Tongue (tissue), 2 donors: Measurements from ENCODE around the gene TBC1D17. TPM values are rescaled to one million over a fixed set of nuclear protein-coding genes. Genes with fewer than 3 reads are reported as not detected.

Experiments used
- DNase-seq: peaks from one replicate; pipeline ENCODE4 v3.0.0-alpha.2; 2015
- total RNA-seq: library from RNA; depleted of rRNA; stranded (reverse); fragments of >200 nt; gene quantifications from one replicate; pipeline ENCODE4 v1.2.3, GENCODE V29; 2014

The TBC1D17 gene
- total RNA-seq, 1 donor from 2014 or later: 11.9 TPM

DNA sequence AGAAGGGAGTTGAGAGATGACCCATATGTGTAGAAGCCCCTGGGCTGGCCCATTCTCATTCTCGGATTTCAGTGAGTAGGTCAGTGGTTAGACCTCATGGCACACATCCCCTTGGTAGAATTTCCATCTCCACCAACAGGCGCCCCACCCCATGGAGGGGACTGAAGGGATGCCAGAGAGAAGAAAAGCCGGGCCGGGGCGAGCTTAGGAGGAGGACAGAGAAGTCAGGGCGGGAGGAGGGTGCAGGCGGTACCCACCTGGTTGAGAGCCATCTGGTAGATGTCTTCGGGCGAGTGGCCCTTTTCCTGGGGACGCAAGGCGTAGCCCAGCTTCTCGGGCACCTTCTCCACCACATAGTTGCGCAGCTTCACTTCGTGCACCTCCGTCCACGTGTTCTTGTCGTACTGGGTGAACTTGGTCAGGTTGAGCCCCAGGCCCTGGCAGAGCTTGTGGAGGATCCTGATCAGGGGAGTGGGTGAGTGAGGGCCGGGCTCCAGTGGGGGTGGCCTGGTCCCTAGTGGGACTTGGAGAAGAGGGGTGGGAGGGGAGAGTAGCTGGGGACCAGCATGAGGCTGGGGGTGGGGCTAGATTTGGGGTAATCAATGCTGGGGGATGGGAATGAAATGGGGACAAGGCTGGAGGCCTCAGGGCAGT lies 16.6 kb downstream of the TBC1D17 start:
- DNase-seq: no peak

DNA sequence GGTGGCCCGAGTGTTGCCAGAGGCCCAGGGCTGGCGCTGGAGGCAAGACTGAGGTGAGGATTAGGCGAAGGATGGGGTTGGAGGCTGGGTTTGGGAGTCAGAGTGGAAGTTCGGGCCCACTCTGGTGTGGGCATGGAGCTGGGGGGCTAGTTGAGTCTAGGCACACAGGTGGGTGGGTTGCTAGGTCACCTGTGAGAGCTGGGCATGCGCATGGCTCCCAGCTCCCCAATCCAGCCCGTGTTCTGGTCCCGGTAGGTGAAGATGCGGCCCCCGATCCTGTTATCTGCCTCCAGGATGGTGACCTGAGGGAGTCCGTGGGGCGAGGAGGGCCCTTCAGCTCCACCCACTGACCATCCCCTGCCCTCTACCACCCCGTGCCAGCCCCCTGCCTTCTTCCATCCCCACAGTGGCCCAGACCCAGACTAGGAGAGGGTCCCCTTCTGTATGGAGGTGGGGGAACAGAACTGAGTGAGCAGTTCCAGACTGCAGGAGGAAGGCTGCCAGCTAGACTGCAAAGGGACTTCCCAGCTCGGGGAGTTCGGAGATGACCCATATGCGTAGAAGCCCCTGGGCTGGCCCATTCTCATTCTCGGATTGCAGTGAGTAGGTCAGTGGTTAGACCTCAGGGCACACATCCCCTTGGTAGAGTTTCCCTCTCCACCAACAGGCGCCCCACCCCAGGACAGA lies 17.5 kb downstream of the TBC1D17 start:
- DNase-seq: no peak

DNA sequence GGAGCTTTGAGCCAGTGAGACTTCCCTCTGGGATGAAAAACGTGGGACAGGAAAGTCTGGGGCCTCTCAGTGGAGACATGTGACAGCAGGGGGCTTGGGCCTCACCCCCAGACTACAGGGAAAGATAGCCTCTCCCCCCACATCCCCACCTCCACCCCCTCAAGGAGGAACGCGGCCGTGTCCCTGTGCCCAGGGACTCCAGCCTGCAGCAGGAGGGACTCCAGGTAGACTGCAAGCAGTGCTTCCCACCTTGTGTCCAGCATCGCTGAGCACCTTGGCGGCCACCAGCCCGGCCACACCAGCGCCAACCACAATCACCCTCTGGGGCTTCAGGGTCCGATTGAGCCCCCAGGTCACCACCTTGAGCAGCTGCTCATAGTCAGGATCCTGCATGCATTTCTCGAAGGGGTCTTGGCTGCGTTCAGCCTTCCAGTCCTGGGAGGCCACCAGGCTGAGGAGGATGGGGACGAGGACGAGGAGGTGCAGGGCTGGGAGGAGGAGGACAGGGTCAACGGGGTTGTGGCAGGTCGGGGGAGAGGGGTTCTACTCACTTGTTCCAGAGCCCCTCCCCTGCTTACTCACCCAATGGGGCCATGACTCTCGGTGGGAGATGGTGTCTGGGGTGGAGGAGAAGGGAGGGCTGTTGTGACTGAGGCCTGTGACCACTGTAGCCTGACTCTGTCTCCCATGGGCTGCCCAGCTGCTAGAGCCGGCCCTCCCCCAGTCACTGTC lies 18.2 kb downstream of the TBC1D17 start:
- no peak for DNase-seq

DNA sequence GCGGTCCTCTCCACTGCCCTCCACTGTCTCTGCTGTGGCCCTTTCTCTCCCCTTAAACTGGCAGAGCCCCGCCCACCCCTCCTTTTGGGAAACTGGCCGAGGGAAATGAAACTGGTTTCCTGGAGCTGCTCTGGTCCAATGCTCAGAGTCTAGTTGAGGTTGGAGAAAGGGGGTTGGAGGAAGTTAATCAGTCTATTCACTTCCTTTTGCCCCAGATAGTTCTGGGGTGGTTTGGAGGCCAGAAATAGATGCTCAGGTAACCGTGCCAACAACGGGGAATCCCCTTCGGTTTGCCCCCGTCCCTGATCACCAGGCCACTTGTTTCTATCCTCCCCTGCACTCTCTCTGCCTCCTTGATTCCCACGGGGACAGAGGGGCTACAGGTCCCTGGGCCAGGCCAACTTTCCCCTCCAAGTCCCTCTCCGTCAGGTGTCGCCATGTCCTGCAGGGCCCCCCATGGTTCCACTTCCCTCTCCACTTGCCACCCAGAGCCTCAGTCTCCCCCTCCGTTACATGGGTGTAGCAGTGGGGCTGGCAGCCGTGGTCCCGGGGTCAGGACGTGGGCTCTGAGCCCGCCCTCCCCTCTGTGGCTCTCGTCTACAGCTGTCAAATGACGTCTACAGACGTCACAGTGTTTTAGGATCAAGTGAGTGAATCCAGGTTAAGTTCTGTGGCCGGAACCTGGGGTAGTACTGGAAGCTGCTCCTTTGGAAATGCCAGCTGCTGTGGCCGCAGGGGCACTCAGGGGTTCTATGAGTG lies 19.5 kb downstream of the TBC1D17 start, which contains the start of gene IL4I1:
IL4I1 (minus strand) TSS at position 25 of the 759 bp plus-strand sequence. CDS start 727 bp downstream, outside the sequence.
- DNase-seq: no peak

DNA sequence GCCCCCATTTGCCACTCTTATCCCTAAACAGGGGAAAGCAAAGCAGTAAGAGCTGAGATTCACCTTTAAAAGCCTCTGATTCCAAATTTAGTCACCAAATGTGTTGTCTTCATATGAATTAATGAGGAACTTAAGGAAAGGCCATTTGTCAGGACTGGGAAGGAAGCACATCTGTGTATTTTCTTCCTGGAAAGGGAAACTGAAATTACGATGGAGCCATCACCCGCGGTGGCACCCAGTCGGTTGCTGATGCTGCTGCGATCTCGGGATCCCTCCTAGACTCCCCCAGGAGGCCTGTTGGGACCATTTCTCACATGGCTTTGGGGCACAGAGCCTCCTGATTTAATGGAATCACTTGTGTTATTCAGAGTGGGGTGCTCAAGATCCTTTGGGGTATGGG lies 26.6 kb downstream of the TBC1D17 start:
- DNase-seq: no peak

DNA sequence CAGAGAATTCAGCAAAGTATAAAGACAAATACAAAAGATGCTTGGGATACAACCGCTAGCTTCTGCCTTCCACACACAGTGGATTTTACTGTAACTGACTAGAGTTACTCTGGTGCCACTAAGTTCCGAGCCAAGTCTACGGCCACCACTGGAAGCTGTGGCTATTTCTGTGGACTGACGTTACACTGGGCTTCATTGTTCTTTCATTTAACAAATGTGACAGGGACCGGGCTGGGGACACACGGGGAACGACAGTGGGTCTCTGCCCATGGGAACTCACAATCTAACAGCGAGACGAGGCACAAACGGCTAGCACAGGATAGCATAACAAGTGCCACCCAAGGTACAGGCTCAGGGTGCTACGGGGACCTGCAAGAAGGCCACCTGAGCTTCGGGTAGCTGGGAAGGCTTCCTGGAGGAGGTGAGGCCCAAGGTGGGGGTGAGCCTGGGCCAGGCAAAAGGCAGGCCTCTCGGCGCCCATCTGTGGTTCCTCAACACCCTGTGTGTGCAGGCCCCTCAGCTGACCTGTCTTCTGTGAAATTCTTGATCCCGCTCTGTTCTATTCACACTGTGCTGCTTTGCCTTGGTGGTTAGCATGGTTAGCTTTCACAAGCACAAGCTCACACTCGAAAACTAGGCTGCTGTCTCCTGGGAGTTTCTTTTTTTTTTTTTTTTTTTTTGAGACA lies 29.5 kb downstream of the TBC1D17 start:
- DNase-seq: no peak

DNA sequence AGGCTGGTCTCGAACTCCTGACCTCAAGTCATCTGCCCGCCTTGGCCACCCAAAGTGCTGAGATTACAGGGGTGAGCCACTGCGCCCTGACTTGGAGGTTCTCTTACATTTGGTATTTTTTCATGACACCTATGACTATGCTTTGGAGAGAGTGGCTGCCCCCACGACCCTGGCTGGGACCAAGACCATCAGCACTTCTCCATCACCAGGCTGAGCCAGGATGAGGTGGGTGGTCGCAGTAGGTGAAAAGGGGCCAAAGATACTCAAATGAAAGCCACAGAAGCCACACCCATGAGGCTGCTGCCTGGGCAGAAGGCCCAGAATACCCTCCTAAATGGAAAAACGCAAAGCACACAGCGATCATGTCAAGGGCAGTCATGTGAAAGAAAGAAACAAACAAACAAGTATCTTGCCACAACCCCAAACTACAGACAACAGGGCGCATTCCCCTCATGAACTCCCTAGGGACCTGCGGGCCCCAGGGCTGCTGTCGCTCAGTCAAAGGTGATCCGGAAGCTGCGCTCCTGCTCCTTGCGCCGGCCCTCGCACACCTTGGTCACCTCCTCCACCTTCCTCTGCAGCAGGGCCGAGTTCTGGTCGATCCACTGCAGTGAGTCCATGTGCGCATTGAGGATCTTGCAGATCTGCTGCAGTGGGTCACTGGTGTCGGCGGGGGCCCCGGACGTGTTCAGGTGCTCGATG lies 30.4 kb downstream of the TBC1D17 start:
- no peak for DNase-seq

DNA sequence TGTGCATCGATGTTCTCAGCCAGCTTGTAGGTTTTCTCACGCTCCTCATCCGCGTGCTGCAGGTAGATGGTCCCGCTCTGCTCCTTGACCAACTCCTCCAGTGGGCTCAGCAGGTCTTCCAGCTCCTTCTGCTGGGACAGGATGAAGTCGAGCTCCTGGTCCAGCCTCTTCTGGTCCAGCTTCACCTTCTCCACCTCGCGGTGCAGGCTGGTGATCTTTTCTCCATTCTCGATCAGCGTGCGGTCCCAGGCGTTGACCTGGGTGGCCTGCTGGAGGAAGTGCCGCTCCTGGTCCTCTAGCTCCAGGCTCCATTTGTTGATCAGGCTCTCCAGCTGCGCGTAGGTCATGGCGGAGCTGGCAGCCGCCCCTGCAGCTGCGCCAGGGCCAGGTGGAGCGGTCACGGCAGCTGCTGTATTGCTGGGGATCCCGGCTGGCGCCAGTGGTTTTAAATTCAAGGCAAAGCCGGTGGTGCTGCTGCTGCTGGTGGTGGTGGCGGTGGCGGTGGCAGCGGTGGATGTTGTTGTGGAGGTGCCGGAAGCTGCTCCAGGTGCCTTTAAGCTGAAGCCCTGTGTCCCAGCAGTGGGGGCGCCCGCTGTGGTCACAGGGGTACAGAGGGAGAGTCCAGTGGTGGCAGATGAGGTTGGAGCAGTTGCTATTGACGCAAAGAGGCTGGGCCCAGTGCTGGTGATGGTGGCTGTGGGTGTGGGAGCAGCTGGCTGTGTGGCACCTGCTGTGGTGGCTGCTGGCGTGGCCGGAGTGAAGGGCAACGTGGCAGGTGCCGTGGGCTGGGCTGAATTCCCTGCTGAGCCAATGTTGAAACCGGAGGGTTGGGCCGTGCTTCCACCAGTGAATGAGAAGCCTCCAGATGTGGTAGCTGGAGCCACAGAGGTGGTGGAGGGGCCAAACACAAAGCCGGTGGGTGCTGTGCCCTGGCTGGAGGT lies 31.2 kb downstream of the TBC1D17 start:
- DNase-seq: no peak

DNA sequence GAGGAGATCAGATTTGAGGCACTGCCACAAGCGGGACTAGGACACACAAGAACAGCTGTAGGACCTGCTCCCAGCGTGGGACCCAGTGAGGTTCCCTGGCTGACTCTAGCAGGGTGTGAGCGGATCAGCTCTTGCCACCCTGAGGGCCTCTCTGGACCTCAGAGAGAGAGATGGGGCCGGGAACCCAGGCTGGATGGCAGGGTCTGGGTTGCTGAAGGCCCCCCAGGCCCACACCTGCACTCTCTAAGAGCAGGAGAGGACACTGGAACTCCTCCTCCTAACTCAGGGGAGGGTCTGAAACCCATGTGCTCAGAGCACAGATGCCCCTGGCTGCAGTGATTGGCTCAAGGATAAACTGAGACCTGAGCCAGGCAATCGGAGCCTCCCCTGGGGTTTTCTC lies 32.7 kb downstream of the TBC1D17 start:
- DNase-seq: no peak

DNA sequence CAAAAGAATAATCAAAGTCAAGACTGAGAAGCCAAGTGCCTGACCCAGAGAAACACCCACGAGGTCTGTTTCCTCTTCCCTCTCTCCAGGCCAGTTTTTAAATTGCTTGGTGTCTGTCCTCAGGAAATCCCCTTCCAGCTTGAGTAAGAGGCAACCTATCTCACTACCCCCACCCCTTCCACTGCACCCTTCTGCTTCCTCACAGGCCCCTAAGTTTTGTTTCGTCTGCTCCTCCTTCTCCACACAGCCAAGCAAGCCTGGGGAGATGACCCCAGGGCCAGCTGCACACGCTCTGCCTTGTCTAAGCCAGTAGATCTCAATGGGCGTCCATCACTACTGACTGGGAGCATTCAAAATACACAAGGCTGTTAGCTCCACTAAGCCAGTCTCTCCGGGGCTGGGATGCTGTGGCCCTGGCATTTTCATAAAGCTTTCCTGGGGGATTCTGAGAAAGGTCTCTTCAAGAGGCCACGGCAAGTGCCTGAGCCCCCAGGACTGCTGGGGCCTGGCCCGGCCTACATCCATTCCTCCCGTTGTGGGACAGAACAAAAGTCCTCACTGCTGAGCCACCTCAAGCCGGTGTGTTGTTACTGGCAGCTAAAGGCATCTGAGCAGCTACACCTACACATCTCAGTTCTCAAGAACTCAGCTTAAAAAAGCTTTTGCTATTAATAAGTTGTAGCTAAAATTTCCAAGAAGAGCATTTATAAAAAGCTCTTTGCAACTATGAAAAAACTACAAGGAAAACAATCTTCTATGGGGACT lies 34.1 kb downstream of the TBC1D17 start:
- DNase-seq: no peak

DNA sequence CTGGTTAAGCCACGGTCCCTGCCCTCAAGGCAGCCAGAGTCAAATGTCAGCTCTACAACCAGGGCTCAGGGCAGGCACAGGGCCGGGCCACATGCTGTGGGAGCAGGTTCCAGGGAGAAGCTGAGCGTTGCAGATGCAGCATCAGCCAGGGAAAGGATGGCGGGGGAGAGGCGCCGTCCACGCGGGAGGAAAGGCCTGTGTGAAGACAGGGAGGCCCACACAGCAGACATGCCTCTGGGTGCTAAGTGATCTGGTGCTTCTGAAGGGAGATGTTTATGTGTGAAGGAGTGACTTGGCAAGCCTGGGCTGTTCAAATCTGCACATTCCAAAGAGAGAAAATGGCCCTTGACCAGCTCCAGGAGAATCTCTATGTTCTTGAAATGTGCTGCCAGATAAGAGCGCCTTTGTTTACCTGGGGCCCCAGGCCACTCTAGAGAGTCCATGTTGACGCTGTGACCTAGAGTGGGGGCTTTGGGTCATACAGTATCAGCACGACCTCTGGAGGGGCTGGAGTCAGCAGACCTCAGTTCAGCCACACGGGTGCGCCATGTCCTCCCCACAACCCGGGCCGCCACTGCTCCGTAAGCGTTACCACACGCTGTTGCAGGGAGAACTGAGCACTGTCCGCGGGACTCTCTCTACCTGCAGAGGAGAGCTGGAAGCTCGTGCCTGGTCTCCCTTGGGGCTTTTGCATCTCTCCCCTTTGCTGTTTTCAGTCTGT lies 35.6 kb downstream of the TBC1D17 start:
- DNase-seq: no peak

DNA sequence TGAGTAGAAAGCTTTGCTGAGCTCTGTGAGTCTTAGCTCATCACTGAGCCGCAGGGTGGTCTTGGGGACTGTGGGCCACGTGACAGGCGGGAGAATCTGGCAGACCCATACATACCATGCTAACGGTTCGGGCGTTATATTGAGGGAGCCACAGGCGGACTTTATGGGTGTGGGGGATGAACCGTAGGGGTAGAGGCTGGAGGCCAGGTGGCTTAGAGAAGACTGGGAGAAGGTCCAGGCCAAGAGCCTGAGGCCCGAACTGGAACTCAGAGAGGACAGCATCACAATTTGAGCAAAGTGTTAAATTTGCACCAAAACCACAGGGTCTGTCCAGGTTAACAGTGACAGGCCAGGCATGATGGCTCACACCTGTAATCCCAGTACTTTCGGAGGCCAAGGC lies 36.2 kb downstream of the TBC1D17 start:
- no peak for DNase-seq

DNA sequence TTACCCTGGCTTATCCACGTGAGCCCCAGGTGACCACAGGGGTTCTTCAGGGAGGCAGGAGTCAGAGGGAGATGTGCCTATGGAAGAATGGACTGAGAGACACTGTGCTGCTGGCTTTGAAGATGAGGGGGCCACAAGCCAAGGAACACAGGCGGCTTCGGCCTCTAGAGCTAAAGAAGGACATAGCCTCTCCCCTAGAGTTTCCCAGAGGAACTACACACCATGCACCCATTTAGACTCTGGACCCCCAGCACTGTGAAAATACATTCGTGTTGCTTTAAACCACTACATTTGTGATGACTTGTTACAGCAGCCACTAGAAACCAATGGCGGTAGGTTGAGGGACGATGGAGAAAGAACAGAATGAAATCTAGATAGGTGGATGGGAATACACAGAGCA lies 37.8 kb downstream of the TBC1D17 start:
- no peak for DNase-seq

DNA sequence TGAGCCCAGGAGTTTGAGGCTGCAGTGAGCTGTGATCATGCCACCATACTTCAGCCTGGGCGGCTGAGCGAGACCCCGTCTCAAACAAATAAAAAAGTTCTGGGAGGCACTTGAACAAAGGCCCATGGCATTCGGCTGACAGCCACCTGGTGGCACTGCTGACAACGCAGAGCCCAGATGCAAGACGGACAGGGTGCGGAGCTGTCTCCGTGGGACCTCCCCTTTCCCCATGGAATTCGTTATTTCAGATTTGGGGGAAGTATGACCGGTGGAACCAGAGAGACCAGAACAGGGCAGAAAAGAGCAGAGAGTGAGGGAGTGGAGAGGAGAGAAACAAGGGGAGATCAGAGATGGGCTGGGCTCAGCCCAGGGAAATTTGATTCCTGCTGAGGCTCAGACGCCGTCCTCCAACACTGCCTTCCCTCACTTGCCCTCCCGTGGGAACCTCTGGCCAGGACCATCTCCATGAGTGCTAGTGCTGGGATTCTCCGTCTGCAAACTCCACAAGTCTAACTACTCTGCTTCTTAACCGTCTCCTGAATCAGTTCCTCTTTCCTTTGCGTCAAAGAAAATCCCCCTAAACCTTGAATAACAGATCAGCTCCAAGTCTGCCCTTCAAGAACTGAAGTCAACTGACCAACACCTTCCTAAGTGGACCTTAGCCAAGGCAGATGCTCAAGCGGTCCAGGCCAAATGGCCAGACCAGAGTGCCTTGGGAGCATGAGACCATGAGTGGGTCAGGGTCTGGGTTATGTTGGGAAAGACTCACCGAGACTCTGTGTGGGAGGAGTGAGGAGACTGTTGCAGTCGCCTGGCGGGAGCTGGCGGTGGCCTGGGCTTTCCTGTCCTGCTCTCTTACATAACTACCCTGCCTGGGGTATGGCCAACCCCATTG lies 39.6 kb downstream of the TBC1D17 start:
- DNase-seq: no peak

DNA sequence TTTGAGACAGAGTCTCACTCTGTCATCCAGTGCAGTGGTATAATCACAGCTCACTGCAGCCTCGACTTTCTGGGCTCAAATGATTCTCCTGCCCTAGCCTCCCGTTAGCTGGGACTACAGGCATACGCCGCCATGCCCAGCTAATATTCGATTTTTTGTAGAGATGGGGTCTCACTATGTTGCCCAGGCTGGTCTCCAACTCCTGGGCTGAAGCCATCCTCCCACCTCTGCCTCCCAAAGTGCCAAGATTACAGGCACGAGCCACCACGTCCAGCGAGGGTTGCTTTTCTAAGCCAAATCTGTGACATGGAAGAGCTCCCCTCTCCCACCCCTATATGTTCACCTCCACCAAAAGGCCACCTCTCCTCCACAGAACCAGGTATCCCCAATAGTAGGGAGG lies 40.6 kb downstream of the TBC1D17 start:
- DNase-seq: no peak

DNA sequence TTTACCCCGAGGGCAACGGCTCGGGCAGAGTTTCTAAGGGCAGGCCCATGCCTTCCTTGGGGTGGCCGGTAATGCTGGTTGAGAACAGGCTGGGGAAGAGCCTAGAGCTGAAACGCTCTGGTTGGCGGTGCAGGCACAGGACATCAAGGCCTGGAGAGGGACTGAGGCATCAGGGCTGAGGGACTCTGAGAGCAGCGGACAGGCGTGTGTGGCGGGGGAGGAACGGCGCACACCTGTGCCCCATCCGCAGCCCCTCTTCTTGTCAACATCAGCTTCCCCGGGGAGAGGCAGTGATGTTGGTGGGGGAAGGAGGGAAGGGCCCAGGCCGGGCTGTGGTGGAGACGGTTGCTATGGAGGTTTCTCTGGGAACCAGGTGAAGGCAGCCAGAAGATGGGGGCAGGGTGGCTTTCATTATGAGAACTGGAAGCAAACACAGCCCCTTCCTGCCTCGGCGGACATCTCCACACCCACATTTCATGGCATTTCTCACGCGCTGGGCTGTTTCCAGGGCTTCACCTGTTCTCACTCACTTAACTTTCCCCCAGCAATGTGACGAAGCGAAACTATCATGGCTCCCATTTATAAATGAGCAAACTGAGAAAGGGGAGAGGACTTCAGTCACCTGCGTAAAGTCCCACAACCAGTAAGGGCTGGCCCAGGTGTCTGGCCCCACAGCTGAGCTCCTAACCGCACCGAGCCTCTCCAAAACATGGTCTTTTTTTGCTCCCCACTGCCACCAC lies 43.3 kb downstream of the TBC1D17 start:
- DNase-seq: no peak
